GM20431 (cell line): ENCODE data around the gene KCTD1.

Experiments
- in situ Hi-C: fragments of 300-500 bp; cut with MseI, MboI; formaldehyde crosslinking; loops from one replicate; pipeline ENCODE4 v1.15.0; 2020; ENCODE audit warnings: low sequenced_read_pairs; ENCODE audit not compliant: unreplicated experiment

KCTD1 gene

GRCh38 chr18:26464128-26465011 lies 84.0 kb downstream of the KCTD1 start:
- in situ Hi-C loops, result no loop called here

GRCh38 chr18:26462355-26462754 lies 86.0 kb downstream of the KCTD1 start:
- in situ Hi-C loops, result no loop called here

GRCh38 chr18:26461405-26461804 lies 86.9 kb downstream of the KCTD1 start:
- in situ Hi-C loops, result no loop called here

GRCh38 chr18:26460449-26461091 lies 87.8 kb downstream of the KCTD1 start:
- in situ Hi-C loops, result no loop called here

- in situ Hi-C loops, result no loop called here
These were observed 88.5 kb downstream of the KCTD1 start for GRCh38 chr18:26459884-26460283.

- in situ Hi-C loops, result no loop called here
These were observed 89.0 kb downstream of the KCTD1 start for GRCh38 chr18:26459340-26459739.

- in situ Hi-C loops, result no loop called here
These were observed 89.7 kb downstream of the KCTD1 start for GRCh38 chr18:26458526-26459232.

- in situ Hi-C loops, result no loop called here
These were observed 90.6 kb downstream of the KCTD1 start for GRCh38 chr18:26457611-26458353.

- in situ Hi-C loops, result no loop called here
These were observed 91.2 kb downstream of the KCTD1 start for GRCh38 chr18:26457195-26457594.

- in situ Hi-C loops, result no loop called here
These were observed 92.3 kb downstream of the KCTD1 start for GRCh38 chr18:26456070-26456491.

GRCh38 chr18:26455639-26456038 lies 92.7 kb downstream of the KCTD1 start:
- in situ Hi-C loops, result no loop called here

- in situ Hi-C loops, result no loop called here
These were observed 93.7 kb downstream of the KCTD1 start for GRCh38 chr18:26454616-26455015.

- in situ Hi-C loops, result no loop called here
These were observed 94.2 kb downstream of the KCTD1 start for GRCh38 chr18:26454192-26454591.

- in situ Hi-C loops, result no loop called here
These were observed 94.9 kb downstream of the KCTD1 start for GRCh38 chr18:26453386-26453901.

- in situ Hi-C loops, result no loop called here
These were observed 97.2 kb downstream of the KCTD1 start for GRCh38 chr18:26450989-26451682.

GRCh38 chr18:26448714-26449159 lies 99.6 kb downstream of the KCTD1 start:
- in situ Hi-C loops, result no loop called here

- in situ Hi-C loops, result no loop called here
These were observed 104.5 kb downstream of the KCTD1 start for GRCh38 chr18:26443853-26444252.

- in situ Hi-C loops, result no loop called here
These were observed 106.2 kb downstream of the KCTD1 start for GRCh38 chr18:26442126-26442525.

- in situ Hi-C loops, result no loop called here
These were observed 107.7 kb downstream of the KCTD1 start for GRCh38 chr18:26440644-26441043.
